ENCODE data around the gene B3GAT1.

DNA sequence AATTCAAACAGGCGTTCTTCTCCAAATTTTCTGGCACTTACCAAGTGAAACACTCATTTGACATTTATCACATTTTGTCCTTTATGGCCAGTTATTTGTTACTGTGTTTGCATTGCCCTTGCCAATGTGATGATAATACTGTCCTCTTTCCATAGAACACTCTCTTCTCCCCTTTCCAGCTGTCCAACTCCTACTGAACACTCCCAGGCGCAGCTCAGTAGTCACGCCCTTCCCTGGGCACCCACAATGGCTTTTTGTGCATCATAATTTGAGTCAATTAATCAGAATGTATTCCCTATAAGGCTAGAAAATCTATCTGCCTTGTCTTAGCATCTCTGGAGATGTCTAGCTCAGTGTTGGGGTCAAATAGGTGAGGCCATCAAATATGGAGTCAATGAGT is 21.2 kb upstream of the B3GAT1 start:
- TF ChIP-seq POLR2A (IDR thresholded peaks at IDR 0.05; ENCODE audit: low read depth, low read length) (no peak), POLR2AphosphoS5 (IDR thresholded peaks at IDR 0.05; ENCODE audit: low read depth, low read length) (no peak), TAF1 (IDR thresholded peaks at IDR 0.05; ENCODE audit: low read depth, low read length) (no peak)
